ENCODE measurements around the gene TACR1. TPM values are rescaled to one million over a fixed set of nuclear protein-coding genes. Genes with fewer than 3 reads are reported as not detected.
A peak's percentile ranks its signal among the peaks of the same experiment; 100 is the strongest.

TACR1 gene
- total RNA-seq, 1 donor from 2014 or later, result 1.4 TPM

- no peak for DNase-seq
- no peak overlapping the region for H3K27ac ChIP-seq
- intact Hi-C loops (cut with DNase I), result no loop called here
- no peaks in the 10 kb centered on the region for H3K27me3 ChIP-seq (ENCODE audit: low read depth)
- H3K4me1 ChIP-seq, result peaks cover 22% of the 10 kb centered on the region
- no peak overlapping the region for H3K4me3 ChIP-seq
- H3K36me3 ChIP-seq, result no peaks in the 10 kb centered on the region
- no peaks in the 10 kb centered on the region for H3K9me3 ChIP-seq
- ATAC-seq, result no peak
- no peak for TF ChIP-seq CTCF (IDR thresholded peaks at IDR 0.05)
Observed at GRCh38 chr2:75045526-75046050, 153.7 kb downstream of the TACR1 start.

- Histone ChIP-seq H3K27ac (no peak overlapping the region), H3K36me3 (no peaks in the 10 kb centered on the region), H3K4me1 (peaks cover 22% of the 10 kb centered on the region), H3K27me3 (ENCODE audit: low read depth) (no peaks in the 10 kb centered on the region), H3K9me3 (no peaks in the 10 kb centered on the region), H3K4me3 (no peak overlapping the region)
- no peak for ATAC-seq
- no peak for TF ChIP-seq CTCF (IDR thresholded peaks at IDR 0.05)
- intact Hi-C loops (cut with DNase I), result no loop called here
- DNase-seq, result no peak
Observed at GRCh38 chr2:75044291-75044690, 155.0 kb downstream of the TACR1 start.

GRCh38 chr2:75042823-75043222, 156.5 kb downstream of the TACR1 start:
- H3K9me3 ChIP-seq, result no peaks in the 10 kb centered on the region
- no peak for ATAC-seq
- H3K27ac ChIP-seq, result no peak overlapping the region
- H3K27me3 ChIP-seq (ENCODE audit: low read depth), result no peaks in the 10 kb centered on the region
- intact Hi-C loops (cut with DNase I), result no loop called here
- no peak overlapping the region for H3K4me3 ChIP-seq
- peaks cover 19% of the 10 kb centered on the region for H3K4me1 ChIP-seq
- H3K36me3 ChIP-seq, result no peaks in the 10 kb centered on the region
- TF ChIP-seq CTCF (IDR thresholded peaks at IDR 0.05), result no peak
- no peak for DNase-seq

GRCh38 chr2:75041731-75042600, 157.4 kb downstream of the TACR1 start:
- ATAC-seq (peak in 1 of 2 donors; percentile 49), DNase-seq (no peak)
- TF ChIP-seq CTCF (IDR thresholded peaks at IDR 0.05), result no peak
- H3K27me3 ChIP-seq (ENCODE audit: low read depth), result no peaks in the 10 kb centered on the region
- peaks cover 16% of the 10 kb centered on the region for H3K4me1 ChIP-seq
- H3K4me3 ChIP-seq, result no peak overlapping the region
- peak overlapping the region; percentile 2 for H3K27ac ChIP-seq
- intact Hi-C loops (cut with DNase I), result no loop called here
- H3K9me3 ChIP-seq, result no peaks in the 10 kb centered on the region
- H3K36me3 ChIP-seq, result no peaks in the 10 kb centered on the region

GRCh38 chr2:75041226-75041625, 158.1 kb downstream of the TACR1 start:
- no peak for TF ChIP-seq CTCF (IDR thresholded peaks at IDR 0.05)
- no peaks in the 10 kb centered on the region for H3K9me3 ChIP-seq
- ATAC-seq, result no peak
- intact Hi-C loops (cut with DNase I), result no loop called here
- peak overlapping the region; percentile 2 for H3K27ac ChIP-seq
- DNase-seq, result no peak
- H3K4me3 ChIP-seq, result no peak overlapping the region
- no peaks in the 10 kb centered on the region for H3K36me3 ChIP-seq
- H3K27me3 ChIP-seq (ENCODE audit: low read depth), result no peaks in the 10 kb centered on the region
- H3K4me1 ChIP-seq, result peaks cover 16% of the 10 kb centered on the region

Measured in lower lobe of right lung (tissue), 2 donors.